Kidney (tissue), 14 donors: ENCODE measurements around the gene POSTN. TPM values are rescaled to one million over a fixed set of nuclear protein-coding genes. Genes with fewer than 3 reads are reported as not detected.

Experiments used
- DNase-seq, 5 donors: peaks; one replicate each; pipeline ENCODE4 v3.0.0-alpha.2; 2013 to 2020
- FAIRE-seq: peaks from 2 replicates; lab custom pipeline; 2012; peaks lifted over from hg19 to GRCh38; lab: Jason Lieb, UNC
- H3K27ac ChIP-seq, 2 donors: one replicate each; pipeline ENCODE4 v1.7.0; 2013; ENCODE audit warnings: low read depth in 2 of 2, low read length in 2 of 2, inconsistent platforms in 1 of 2
- H3K27me3 ChIP-seq: one replicate; pipeline ENCODE4 v1.7.1; 2013; ENCODE audit warnings: low read length, inconsistent platforms; ENCODE audit not compliant: control insufficient read depth, insufficient read depth
- H3K36me3 ChIP-seq, 3 donors: one replicate each; pipeline versions ENCODE4 v1.7.0 to v1.7.1; 2013; ENCODE audit warnings: low read length in 3 of 3, control low read depth in 1 of 3, inconsistent platforms in 1 of 3; ENCODE audit not compliant: insufficient read depth in 3 of 3, control insufficient read depth in 2 of 3
- H3K4me1 ChIP-seq, 3 donors: one replicate each; pipeline versions ENCODE4 v1.7.0 to v1.7.1; 2013; ENCODE audit warnings: low read length in 3 of 3, inconsistent platforms in 1 of 3, low read depth in 1 of 3; ENCODE audit not compliant: control insufficient read depth in 2 of 3, insufficient read depth in 2 of 3
- H3K4me3 ChIP-seq, 3 donors: one replicate each; pipeline versions ENCODE4 v1.7.0 to v1.8.1; 2013; ENCODE audit warnings: low read length in 3 of 3, control low read depth in 1 of 3, inconsistent platforms in 1 of 3
- H3K9ac ChIP-seq, 3 donors: one replicate each; pipeline versions ENCODE4 v1.7.0 to v1.7.1; 2013; ENCODE audit warnings: low read length in 3 of 3, control low read depth in 1 of 3, inconsistent platforms in 1 of 3
- H3K9me3 ChIP-seq, 3 donors: one replicate each; pipeline versions ENCODE4 v1.7.0 to v1.7.1; 2013; ENCODE audit warnings: low read length in 3 of 3, control low read depth in 1 of 3, inconsistent platforms in 1 of 3; ENCODE audit not compliant: control insufficient read depth in 2 of 3, insufficient read depth in 1 of 3
- intact Hi-C: fragments of 100-400 bp; cut with DNase I; formaldehyde crosslinking; loops from one replicate; pipeline ENCODE4 v1.11.1; 2022
- polyA plus RNA-seq: library from polyadenylated mRNA; stranded (reverse); fragments of 350-450 nt; fragmentation: Illumina TruSeq; extraction: RNeasy Lipid Tissue Mini Kit (QIAGEN cat#74804); gene quantifications from one replicate; pipeline ENCODE4 v1.2.3, GENCODE V29; 2014; ENCODE audit warnings: low read depth, low replicate concordance; ENCODE audit not compliant: insufficient read depth
- total RNA-seq: library from RNA; stranded (reverse); fragmentation: NEBNext Ultra II Directional; extraction: Animal tissue kit (Norgen Biotek cat#: 25700); gene quantifications from one replicate; pipeline ENCODE4 v1.2.1, GENCODE V29; 2021
- TF ChIP-seq, protein P1 (sequence below): IDR thresholded peaks from 3 replicates; pipeline ENCODE4 v1.5.1; 2012; ENCODE audit warnings: mild to moderate bottlenecking, moderate library complexity, borderline replicate concordance; ENCODE audit not compliant: insufficient read depth; ENCODE audit errors: extremely low read depth
- donor health status: control.
- donor health status: control.
- donor health status: control.
- donor health status: control.
- donor health status: control.
- donor health status: DM: yes; HTN: yes; CAD: no.
- donor health status: Normal renal cell carcinoma (clear cell type).

Gene POSTN
- total and polyA plus RNA-seq, 2 donors from 2014 or later = 13.1 to 49.7 TPM

- DNase-seq = peak in 2 of 5 donors; percentile 31 to 46
- FAIRE-seq = no peak
Observed at GRCh38 chr13:37645181-37645740, 46.7 kb upstream of the POSTN start.

DNA sequence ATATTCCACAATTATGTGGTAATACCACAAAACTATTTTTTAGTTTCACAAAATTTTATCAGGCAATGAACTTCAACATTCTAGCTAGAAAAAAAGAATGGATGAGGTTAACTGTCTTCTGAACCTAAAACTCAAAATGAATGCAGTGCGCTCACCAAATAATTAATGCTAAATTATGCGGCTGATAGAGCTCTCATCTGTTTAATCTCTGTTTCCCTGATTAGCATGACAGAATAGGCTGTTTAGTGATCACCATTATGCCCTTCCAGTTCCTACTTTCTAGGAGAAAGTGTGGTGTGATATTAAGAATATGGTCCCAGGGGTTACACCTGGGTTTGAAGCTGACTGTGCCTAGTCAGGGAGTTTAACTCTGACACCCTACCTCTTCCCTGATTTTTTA lies 42.8 kb upstream of the POSTN start:
- no peak overlapping the region for H3K27ac ChIP-seq
- DNase-seq = no peak
- H3K36me3 ChIP-seq = no peaks in the 10 kb centered on the region
- no peaks in the 10 kb centered on the region for H3K9me3 ChIP-seq
- H3K4me3 ChIP-seq = no peak overlapping the region
- no peak for FAIRE-seq
- H3K9ac ChIP-seq = no peak overlapping the region
- H3K4me1 ChIP-seq = no peaks in the 10 kb centered on the region
- TF ChIP-seq, protein P1, sequence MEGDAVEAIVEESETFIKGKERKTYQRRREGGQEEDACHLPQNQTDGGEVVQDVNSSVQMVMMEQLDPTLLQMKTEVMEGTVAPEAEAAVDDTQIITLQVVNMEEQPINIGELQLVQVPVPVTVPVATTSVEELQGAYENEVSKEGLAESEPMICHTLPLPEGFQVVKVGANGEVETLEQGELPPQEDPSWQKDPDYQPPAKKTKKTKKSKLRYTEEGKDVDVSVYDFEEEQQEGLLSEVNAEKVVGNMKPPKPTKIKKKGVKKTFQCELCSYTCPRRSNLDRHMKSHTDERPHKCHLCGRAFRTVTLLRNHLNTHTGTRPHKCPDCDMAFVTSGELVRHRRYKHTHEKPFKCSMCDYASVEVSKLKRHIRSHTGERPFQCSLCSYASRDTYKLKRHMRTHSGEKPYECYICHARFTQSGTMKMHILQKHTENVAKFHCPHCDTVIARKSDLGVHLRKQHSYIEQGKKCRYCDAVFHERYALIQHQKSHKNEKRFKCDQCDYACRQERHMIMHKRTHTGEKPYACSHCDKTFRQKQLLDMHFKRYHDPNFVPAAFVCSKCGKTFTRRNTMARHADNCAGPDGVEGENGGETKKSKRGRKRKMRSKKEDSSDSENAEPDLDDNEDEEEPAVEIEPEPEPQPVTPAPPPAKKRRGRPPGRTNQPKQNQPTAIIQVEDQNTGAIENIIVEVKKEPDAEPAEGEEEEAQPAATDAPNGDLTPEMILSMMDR = no peak
- H3K27me3 ChIP-seq = no peaks in the 10 kb centered on the region
- intact Hi-C loops = no loop called here

More at GRCh38 chr13:37645181-37645740, 46.7 kb upstream of the POSTN start:
- no peaks in the 10 kb centered on the region for H3K9me3 ChIP-seq
- H3K27ac ChIP-seq = no peak overlapping the region
- H3K9ac ChIP-seq = no peak overlapping the region
- H3K4me3 ChIP-seq = no peak overlapping the region
- intact Hi-C loops = no loop called here
- H3K27me3 ChIP-seq = no peaks in the 10 kb centered on the region
- no peaks in the 10 kb centered on the region for H3K36me3 ChIP-seq
- H3K4me1 ChIP-seq = no peaks in the 10 kb centered on the region
- TF ChIP-seq, protein P1 = no peak

- intact Hi-C loops = no loop called here
- TF ChIP-seq, protein P1 = peak; percentile 36
- no peak overlapping the region for H3K4me3 ChIP-seq
- peak in 3 of 5 donors; percentile 9 to 66 (median 61) for DNase-seq
- H3K9me3 ChIP-seq = no peaks in the 10 kb centered on the region
- H3K4me1 ChIP-seq = no peaks in the 10 kb centered on the region
- no peak overlapping the region for H3K27ac ChIP-seq
- no peaks in the 10 kb centered on the region for H3K27me3 ChIP-seq
- FAIRE-seq = peak; percentile 46
- no peak overlapping the region for H3K9ac ChIP-seq
- H3K36me3 ChIP-seq = no peaks in the 10 kb centered on the region
Observed at GRCh38 chr13:37640499-37640898, 41.9 kb upstream of the POSTN start.

DNA sequence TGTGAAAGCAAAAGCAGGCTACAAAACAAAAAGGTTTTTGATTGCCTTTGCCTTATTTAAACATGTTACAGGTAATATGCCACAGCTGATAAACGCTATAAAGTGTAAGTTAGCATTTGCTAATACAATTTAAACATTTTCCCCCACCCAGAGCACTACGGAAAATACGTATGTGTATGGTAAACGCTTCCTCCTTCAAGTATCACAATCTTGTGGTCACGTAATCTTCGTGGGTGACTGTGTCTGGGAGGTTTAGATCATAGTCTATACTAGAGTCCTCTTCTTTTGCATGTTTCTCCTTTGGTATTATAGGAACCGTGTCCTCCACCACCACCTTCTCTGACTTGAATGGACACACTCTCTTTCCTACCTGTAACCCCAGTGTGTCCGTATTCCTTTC lies 38.1 kb upstream of the POSTN start:
- intact Hi-C loops = no loop called here
- H3K9ac ChIP-seq = no peak overlapping the region
- no peaks in the 10 kb centered on the region for H3K4me1 ChIP-seq
- FAIRE-seq = no peak
- H3K27ac ChIP-seq = no peak overlapping the region
- no peak for DNase-seq
- no peak overlapping the region for H3K4me3 ChIP-seq
- no peaks in the 10 kb centered on the region for H3K9me3 ChIP-seq
- no peaks in the 10 kb centered on the region for H3K27me3 ChIP-seq
- no peaks in the 10 kb centered on the region for H3K36me3 ChIP-seq
- TF ChIP-seq, protein P1 = no peak
